Measurements from ENCODE around the gene ACTN1. TPM values are rescaled to one million over a fixed set of nuclear protein-coding genes. Genes with fewer than 3 reads are reported as not detected.

The ACTN1 gene
- total RNA-seq, 1 donor from 2014 or later: 286 TPM

DNA sequence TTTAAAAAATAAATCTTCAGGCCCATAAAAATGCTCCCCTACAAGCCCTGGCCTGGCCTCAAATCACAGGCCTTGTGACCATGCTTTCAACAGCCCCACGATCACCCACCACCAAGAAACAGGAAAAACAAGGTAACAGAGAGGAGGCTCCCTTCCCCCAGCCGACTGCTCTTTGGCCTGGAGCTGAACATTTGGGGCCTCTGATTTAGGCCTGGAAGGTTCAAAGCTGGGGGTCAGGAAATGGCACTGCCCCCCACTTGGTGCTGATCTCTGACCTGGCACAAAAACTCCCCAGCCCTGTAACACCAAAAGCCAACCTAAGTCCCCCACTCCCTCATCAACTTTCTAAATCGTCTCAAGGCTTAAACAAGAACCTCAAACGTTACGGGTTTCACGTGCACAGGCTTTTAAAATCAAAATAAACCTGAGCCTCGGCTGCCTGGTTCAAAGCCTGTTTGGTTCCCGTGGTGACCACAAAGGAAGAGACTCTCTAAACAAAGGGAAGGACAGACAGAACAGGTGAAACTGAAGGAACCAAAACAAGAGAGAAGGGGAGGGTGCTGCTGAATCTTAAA lies 9.0 kb downstream of the ACTN1 start:
- no peak for DNase-seq (ENCODE audit: low spot score)

DNA sequence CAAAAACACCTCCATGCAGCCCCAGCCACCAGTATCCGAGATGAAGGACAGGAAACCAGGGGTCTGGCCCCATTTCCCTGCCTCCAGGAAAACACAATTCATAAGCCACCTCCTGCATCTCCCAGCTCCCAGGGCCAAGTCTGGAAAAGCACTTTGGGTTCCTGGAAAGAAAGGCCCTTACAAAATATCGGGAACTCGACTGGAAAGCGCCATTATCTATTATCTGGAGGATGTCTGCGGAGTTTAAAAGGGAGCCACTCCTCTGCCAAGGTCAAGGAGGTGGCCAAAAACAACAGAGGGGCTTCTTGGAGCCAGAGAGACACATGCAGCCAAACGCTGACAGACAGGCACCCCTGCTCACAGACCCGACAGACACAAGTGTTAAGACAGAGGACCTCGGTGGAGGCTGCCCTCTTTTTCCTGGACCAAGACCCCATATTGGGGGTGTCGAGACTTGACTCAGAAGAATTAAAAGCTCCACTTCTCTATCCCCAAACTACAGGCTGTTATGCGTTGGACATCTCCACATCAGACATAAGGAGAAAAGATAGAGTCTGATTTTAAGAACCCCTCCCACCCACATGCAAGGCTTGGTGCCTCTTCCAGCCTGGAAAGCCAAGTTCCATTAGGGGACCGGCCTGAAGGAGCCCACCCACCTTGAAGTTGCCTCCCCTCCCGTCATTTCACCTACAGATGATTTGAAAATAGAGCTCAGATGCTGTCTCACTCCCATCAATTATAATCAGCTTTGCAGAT lies 9.6 kb downstream of the ACTN1 start:
- no peak for DNase-seq (ENCODE audit: low spot score)

DNA sequence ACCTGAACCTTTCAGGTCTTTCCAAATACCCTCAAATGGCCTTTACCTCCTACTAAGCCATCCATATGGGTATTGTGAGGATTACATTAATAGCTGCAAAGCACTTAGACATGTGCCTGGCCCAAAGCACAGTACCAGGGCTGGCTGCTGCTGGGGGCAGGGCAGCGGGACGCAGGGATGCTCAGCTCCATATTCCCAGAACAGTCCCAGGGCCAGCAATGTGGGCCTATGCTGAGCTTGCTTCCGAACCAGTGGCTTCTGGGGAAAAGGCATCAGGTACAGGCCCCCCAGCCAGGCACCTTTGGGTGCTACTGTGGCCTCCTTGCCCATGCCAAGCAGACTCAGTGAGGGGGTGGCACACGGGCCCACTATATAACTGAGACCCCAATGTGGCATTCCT lies 10.4 kb downstream of the ACTN1 start:
- DNase-seq (ENCODE audit: low spot score): no peak

DNA sequence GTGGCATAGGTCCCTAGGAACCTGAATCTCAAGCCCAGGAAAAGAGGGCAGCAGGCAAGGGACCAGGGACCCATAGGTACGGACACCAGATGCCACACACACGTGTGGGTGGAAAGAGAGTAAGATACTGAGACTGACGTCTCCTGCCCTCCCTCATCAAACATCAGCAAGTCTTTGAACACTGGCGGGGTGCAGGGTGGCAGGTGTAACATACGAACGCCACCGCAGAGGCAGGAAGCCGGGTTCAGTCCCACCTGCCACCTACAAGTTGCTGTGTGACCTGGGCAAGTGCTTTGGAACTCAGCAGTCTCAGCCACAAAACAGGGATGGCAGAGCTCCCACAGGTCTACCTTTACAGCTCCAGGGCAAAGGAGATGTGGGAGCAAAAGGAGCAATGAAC lies 11.1 kb downstream of the ACTN1 start:
- DNase-seq (ENCODE audit: low spot score): no peak

DNA sequence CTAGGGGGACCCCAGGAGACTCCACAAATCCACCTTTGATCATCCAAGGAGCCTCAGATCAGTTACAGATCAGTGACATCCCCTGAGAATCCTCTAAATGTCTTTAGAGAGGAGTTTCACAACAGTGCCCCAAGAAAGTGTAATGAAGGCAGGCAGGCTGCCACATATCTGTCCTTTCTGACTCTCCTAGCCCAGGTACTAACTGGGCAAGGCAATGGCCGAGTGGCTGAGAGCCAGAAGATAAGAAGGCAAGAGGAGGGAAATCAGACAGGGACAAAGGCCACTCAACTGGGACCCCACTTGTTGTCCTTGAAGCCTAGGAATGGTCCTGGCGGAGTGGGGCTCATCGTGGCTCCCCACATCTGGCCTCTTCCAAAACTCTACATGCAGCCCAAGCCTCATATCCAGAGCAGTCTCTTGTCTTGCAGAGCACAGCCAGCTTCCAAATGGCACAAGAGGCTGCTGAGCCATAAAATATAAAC lies 11.6 kb downstream of the ACTN1 start:
- DNase-seq (ENCODE audit: low spot score): no peak

DNA sequence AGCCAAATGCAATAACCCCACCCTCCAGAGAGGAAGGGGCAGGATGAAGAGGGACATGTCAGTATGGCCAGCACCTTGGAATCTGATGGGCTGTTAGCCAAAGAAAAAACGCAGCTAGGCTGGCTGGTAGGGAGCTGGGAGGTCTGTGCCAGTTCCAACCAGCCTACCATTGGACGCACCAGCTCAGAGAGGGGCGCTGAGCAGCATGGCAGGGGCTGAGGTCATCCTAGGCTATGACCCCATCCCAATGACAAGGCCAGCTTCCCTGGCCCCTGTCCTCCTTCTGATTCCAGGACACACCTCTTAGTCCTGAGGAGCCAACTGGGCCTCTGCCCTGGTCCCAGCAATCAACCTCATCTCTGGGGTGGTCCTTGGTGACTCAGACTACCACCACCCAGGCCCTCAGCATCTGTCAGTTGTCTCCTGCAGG lies 12.2 kb downstream of the ACTN1 start:
- no peak for DNase-seq (ENCODE audit: low spot score)

DNA sequence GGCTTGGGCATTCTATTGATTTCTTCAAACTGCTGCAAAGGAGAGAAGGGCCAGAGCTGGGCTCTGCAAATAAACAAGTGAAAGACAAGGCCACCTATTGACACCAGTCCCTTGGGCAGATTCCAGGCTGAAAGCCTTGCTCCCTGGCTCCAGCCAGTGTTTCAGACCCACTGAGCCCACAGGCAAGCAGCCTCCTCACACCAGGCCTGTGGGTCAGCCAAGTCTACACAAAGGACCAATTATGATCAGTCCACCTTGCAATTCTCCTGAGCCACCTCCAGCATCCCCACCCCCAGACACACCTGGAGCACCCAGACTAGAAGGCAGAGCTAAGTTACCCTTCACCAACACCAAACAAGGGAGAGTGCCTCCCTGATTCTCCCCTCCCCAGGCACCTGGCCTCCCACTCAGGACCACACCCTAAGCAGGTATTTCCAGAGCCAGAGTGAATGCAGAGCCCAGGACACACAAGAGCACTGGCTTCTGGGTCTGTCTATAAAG lies 13.8 kb downstream of the ACTN1 start:
- no peak for DNase-seq (ENCODE audit: low spot score)

DNA sequence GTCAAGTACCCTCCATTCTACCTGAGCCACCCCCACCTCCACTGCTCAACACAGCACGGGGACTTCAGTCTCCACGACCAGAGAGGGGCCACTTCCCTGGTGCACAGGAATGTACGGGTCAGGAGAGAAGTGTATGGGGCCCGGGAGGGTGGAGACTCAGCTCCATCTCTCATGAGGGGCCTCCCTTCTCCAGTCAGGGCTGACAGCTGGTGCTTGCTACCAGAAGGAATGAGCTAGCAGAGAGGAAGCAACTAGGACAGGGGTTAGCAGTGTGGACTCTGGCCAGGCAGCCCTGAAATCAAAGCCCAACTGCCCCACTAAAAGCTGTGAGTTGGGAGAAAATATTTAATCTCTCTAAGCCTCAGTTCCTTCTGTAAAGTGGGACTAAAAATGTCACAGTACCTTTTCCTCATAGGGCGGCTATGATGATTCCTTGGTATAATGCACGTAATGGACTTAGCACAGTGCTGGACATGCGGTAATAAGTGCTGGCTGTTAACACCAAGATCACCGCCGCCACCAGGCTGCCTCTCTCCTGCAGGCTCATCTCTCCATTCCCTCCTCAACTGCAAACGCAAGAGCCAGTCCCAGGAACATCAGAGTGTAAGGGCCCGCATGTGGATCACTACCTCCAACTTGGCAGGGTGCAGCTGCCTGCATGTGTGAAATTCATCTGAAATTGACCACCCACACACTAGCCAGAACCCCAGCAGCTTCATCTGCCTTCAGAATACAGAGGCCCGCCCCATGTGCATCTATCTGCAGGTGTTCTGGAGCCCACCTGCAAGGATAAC lies 14.6 kb downstream of the ACTN1 start:
- DNase-seq (ENCODE audit: low spot score): no peak

DNA sequence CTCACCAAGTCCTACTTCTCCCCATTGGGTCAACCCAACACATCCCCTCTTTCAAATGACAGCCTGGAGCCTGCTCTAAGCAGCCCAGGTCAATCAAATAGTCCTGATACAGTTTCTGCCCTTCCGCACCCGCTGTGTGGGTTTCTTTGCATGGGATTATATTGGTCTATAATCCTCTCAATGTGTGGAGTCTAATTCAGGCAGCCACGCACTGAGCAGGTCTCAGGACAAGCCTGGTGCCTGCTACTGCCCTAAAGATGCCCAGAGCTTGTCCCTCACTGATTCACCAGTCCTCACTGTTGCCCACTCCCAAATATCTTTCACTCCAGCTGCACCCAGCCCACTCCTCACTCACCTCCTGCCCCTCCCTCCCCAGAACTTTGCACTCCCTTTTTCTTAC lies 16.4 kb downstream of the ACTN1 start:
- no peak for DNase-seq (ENCODE audit: low spot score)

DNA sequence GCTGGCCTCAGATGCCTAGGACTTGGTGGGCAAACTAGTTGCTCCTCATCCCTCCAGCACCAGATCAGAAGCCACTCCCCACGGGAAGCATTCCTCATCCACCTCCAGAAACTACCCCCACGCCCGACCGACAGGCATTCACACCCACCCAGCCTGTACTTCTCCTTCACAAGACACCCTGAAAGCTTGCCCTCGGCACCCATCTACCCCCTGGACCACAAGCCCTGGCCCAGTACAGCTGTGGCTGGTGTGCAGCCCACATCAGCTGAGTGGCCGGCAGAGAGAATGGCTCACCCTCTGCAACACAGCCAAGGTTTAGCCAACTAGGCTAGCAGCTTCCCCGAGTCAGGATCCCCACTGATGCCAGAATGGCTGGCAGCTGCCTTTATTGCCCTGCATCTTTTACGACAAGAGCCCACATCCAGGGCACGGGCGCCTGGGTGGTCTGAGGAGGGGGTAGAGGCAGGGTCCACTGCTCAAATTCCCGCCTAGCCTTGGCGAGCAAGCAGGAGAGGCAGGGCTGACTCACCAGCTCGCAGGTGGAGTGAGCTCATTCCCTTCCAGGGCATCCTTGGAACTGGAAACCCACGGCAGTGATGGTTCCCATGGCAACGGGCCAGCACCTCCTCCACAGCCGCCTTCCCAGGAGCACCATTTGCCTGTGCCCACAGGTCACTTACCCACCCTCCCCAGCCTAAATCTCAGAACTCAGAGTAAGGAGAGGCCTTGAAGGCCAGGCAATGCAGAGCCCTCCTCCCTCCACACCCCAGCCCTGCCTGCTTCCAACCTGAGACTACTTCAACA lies 17.1 kb downstream of the ACTN1 start:
- no peak for DNase-seq (ENCODE audit: low spot score)

DNA sequence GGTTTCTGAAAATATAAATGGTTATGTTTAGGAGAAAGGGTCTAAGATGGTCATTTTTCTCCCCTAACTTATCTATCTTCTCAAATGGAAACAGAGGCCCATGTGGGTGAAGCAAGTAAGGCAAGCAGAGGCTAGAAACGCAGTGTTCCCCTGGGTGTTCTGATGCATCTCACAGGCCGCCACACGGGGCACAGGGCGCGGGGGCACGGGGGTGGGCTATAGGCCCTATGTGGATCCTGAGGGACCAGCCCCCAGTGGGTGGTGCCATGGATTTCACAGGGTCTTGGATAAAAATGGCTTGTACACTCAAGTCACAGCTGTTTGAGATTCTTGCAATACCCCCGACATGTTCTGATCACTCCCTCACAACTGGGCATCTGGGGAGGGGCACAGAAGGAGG lies 17.7 kb downstream of the ACTN1 start:
- DNase-seq (ENCODE audit: low spot score): no peak

DNA sequence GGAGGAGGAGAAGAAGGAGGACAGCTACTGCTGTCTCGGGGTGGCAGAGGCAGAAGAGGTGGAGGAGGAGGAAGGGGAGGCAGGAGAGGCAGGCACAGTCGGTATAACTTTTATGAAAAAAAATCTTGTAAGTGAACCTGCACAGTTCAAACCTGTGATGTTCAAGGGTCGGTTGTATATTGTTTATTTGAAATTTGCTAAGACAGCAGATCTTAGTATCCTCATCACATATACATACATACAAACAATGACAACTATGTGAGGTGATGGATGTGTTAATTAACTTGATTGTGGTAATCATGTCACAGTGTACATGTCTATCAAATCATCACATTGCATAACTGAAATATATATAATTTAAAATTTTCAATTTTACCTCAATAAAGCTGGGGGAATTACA lies 19.0 kb downstream of the ACTN1 start:
- DNase-seq (ENCODE audit: low spot score): no peak

DNA sequence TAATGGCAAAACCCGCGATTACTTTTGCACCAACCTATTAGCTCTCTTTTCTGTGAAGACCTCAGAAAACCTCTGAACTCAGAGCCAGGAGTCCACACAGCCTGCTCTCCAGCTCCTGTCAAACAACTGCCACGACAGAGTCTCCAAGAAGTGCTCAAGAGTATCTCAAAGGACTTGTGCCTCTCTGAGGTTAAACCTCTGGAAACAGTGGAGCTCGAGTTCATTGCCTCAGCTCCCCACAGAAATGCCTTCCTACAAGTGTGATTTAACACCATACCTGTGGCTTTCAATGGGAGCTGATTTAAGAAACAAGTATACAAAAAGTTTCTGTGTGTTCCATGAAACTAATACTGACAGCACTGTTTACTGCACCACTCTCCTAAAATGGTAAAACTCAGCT lies 20.1 kb downstream of the ACTN1 start:
- DNase-seq (ENCODE audit: low spot score): no peak

DNA sequence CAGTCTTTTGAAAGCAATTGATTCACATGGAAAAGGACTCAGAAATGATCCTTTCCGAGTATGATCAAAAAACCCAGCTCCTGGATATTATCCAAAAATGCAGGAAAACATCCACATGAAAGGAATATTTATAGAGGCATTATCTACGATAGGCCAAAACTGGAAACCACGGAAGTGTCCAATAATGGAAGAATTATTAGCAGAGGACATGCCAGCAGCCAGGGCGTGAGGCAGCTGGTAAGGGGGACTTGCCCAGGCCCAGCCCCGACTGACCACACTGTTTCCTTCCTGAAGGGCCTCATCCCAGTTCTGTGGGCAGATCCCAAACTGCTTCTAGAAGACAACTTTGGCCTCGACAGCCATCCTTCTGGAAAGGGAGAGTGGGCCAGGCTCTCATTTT lies 20.5 kb downstream of the ACTN1 start:
- no peak for DNase-seq (ENCODE audit: low spot score)

DNA sequence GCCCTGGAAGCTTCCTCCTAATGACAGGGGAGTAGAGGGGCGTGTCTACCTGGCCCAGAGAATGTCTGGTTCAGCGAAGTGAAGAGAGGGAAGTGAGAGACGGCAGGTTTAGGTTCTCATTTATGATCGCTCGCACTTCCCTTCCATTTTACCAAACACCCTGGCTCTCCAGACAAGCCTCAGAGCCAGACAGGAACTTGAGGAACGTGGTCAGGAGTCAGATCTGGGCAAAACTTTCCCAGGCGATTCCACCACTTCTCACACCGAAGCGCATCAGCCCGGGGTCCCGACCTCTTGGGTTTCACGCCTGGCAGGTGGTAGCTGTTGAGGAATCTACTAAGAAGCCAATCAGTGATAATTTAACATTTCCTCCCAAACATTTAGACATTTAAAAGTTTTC lies 21.3 kb downstream of the ACTN1 start:
- no peak for DNase-seq (ENCODE audit: low spot score)

DNA sequence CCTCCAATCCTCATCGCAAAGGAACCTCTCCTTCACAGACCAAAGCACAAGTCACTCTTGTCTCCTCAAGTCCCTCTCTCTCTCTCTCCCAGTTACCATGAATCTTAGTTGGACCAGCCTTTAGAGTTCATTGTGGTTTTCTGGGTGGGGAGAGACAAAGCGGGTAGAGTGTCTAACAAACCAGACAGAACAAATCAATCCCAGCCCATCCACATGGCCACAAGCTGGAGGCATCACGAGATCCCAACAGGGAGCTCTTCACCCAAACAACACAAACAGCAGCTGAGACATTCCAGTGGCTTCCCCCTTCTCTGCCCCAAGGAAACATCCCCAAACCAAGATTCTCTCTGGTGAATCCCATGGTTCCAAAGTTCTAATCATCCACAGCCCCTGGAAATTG lies 22.4 kb downstream of the ACTN1 start:
- DNase-seq (ENCODE audit: low spot score): no peak

DNA sequence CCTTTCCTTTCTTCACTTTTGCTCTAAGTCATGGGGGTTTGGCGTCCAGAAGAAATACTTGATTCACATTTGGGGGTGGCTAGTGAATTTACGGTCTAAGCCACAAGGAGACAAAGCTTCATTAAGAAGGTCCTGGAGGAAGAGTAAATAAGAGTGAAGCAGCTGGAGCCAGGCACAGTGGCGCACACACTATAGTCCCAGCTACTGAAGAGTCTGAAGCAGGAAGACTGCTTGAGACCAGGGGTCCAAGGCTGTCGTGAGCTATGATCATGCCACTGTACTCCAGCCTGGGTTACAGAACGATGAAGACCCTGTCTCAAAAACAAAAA lies 23.3 kb downstream of the ACTN1 start:
- DNase-seq (ENCODE audit: low spot score): no peak

DNA sequence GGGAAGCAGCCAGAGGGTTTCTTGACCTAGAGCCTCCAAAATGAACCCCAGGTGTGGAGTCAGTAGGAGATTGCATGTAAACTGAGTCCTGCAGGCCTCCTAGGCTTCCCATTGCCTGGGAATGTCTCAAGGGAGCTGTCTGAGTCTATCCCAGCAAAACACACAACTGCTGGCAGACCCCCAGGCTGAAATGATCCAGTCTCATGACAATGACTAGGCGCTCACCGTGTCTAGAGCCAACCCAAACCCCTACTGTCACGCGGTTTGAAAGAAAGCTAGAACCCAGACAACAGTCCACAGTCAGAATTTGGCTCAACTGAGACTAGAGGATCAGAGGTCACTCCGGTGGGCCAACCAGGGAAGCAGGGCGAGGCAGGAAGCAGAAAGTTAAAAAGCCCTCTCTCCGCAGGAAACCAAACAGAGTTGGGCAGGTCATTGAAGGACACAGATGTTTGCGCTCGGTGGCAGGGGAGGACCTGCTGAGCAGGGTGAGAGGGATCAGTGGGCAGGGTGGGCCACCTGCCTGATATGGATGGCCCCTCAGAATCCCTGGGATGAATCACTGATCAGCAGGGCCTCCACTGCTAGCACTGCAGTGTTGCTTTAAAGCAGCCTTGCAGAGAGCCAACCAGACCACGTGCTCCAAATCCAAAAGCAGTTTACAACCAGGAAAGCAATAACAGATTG lies 23.8 kb downstream of the ACTN1 start:
- no peak for DNase-seq (ENCODE audit: low spot score)

DNA sequence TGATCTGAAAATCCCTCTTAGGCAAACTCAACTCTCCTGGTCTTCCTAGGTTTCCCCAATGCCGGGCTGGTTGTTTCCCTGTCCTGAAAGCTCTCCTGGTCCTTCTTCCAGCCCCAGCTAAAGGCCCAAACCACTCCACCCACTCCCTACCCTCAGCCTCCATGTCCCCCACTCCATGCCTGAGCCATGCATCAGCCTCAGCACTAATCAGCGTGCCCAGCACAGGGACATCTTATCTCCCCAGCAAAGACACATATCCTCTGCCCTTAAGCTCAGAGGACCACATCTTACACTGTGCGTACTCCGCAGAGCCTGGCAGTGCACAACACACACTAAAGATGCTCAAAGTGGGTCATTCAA lies 25.9 kb downstream of the ACTN1 start:
- DNase-seq (ENCODE audit: low spot score): no peak

DNA sequence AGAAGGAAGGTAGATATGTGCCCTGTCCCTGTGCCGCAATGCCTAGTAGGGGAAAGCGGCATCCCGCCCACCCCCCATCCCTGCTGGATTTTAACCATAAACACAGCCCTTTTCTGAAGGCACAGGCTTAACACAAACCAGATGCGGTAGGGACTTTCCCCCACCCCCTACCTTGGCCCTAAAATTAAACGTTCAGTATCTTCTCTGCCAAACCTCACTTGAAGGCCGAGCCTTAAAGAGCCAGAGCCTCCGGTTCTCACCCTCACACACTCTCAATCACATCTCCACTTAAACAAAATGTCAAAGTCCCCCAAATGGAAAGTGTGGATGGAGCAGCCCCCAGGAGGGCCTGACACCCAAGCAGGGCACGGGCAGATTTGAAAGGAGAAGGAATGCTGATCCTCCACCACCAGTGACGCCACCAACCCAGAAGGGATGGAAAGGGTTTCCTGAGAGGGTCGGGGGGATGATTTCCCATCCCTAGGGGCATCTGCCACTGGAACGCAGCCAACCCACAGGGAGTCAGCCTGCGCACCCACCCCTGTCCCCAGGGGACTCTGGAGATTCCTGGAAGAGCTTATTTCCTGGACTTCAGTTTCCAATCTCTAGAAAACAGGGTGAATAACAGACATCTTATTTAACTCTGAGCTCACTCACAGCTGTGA lies 26.4 kb downstream of the ACTN1 start:
- DNase-seq (ENCODE audit: low spot score): no peak

Data from ureter (tissue), 1 donor.